Vagina (tissue), 2 donors: ENCODE data around the gene BTF3.

Experiments
- POLR2A ChIP-seq, 2 donors: fragments of 450-650 bp; IDR thresholded peaks; one replicate each; pipeline ENCODE4 v1.6.1; 2017; ENCODE audit warnings: antibody characterized with exemption in 2 of 2, mild to moderate bottlenecking in 2 of 2, moderate library complexity in 2 of 2
- POLR2AphosphoS5 ChIP-seq, 2 donors: sonication (generic); formaldehyde crosslinking; IDR thresholded peaks; one replicate each; pipeline ENCODE4 v1.9.0; 2017; ENCODE audit warnings: antibody characterized with exemption in 2 of 2, mild to moderate bottlenecking in 2 of 2, low read depth in 1 of 2; ENCODE audit not compliant: insufficient read depth in 1 of 2
- TF ChIP-seq, protein P1 (sequence below), 3 experiments: fragments of 450-650 bp in 2 of 3; fragments of 200-600 bp in 1 of 3; sonication (generic) in 1 of 3; IDR thresholded peaks; one replicate each; pipeline ENCODE4 v1.5.1; 2017 to 2019; ENCODE audit warnings: antibody characterized with exemption in 3 of 3, mild to moderate bottlenecking in 2 of 3, moderate library complexity in 2 of 3

DNA sequence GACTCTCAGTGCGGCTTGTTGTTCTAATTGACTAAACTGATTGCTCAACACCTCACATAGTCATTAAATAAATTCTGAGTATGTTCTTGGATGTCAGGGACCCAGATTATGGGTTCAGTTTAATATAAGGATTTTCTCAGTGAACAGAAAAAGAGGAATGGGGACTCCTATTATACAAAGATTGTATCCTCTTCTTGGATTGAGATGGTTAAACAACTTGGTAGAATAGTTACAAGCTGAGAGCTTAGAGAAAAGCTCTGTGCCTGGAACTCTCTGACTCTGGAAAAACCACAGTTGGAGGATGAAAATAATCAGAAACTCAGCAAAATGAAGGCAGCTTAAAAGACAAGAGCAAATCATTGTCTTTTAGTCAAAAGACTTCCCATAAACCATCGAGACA lies 36.7 kb downstream of the BTF3 start:
- TF ChIP-seq, protein P1, sequence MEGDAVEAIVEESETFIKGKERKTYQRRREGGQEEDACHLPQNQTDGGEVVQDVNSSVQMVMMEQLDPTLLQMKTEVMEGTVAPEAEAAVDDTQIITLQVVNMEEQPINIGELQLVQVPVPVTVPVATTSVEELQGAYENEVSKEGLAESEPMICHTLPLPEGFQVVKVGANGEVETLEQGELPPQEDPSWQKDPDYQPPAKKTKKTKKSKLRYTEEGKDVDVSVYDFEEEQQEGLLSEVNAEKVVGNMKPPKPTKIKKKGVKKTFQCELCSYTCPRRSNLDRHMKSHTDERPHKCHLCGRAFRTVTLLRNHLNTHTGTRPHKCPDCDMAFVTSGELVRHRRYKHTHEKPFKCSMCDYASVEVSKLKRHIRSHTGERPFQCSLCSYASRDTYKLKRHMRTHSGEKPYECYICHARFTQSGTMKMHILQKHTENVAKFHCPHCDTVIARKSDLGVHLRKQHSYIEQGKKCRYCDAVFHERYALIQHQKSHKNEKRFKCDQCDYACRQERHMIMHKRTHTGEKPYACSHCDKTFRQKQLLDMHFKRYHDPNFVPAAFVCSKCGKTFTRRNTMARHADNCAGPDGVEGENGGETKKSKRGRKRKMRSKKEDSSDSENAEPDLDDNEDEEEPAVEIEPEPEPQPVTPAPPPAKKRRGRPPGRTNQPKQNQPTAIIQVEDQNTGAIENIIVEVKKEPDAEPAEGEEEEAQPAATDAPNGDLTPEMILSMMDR (IDR thresholded peaks at IDR 0.05), result no peak
- TF ChIP-seq POLR2A (IDR thresholded peaks at IDR 0.05), result no peak
- TF ChIP-seq POLR2AphosphoS5 (IDR thresholded peaks at IDR 0.05; ENCODE audit: insufficient read depth in 1 of 2, low read depth in 1 of 2), result no peak
